ENCODE measurements around the gene ARL3.

Gene ARL3

DNA sequence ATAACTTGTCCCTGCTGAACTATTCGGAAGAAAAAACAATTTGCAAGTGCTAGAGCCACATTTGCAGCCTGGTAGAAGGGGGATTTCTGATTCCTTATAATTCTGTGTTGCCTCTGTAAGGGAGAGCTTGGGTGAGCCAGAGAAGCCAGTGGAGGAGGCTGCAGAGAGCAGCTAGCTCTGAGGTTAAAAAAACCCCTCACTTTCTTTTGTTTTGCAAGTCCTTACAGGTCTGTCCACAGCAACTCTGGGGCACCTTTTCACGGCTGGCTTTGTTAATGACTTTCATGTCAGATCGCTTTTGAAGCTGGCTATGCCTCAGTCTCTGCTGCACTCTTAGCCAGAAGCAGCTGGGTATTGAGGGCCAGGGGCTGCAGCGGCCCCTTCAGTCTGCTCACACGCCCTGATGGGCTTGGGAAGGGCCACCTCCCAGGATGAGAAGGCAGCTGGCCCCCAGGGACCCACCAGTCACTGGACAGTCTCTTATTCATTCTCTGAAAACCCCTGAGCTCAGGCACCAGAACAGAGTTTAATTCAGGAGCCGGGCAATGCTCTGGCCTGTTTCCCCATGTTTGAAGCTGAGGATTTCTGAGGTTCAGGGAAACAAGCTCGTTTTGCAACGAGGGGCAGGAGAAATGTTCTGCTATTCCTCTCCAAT is 39.1 kb downstream of the ARL3 start:
- Mint-ChIP-seq H3K27ac (peak overlapping the region; percentile 97 to 98 (median 98)), H3K4me1 (peaks cover 86% of the 10 kb centered on the region), H3K36me3 (ENCODE audit: low read depth) (peaks cover 1% of the 10 kb centered on the region), H3K27me3 (ENCODE audit: low read depth) (no peaks in the 10 kb centered on the region), H3K4me3 (peak overlapping the region; percentile 63 to 80 (median 76)), H3K9me3 (no peaks in the 10 kb centered on the region)
- TF ChIP-seq, protein P1, sequence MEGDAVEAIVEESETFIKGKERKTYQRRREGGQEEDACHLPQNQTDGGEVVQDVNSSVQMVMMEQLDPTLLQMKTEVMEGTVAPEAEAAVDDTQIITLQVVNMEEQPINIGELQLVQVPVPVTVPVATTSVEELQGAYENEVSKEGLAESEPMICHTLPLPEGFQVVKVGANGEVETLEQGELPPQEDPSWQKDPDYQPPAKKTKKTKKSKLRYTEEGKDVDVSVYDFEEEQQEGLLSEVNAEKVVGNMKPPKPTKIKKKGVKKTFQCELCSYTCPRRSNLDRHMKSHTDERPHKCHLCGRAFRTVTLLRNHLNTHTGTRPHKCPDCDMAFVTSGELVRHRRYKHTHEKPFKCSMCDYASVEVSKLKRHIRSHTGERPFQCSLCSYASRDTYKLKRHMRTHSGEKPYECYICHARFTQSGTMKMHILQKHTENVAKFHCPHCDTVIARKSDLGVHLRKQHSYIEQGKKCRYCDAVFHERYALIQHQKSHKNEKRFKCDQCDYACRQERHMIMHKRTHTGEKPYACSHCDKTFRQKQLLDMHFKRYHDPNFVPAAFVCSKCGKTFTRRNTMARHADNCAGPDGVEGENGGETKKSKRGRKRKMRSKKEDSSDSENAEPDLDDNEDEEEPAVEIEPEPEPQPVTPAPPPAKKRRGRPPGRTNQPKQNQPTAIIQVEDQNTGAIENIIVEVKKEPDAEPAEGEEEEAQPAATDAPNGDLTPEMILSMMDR (IDR thresholded peaks at IDR 0.05; ENCODE audit: unreplicated experiment in 3 of 3), result no peak

DNA sequence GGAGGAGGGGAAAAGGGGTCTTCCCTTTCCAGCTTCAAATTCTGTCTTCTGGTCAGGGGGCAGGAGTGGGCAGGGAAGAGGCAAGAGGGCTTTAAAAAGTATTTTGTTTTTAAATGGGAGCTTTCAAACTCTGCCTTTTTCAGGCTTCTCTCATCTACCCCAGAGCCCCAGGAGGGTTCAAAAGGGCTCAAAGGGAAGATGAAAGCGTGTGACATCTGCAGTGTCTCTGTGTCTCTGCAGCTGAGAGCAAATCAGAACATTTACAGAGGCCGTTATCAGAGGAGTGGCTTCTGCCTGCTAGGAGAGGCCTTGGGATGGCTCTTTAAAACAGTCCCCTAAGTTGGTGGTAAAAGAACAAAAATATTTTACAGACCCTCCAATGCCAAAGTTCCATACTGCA is 39.6 kb downstream of the ARL3 start:
- Mint-ChIP-seq H3K27ac (peak overlapping the region; percentile 97 to 98 (median 98)), H3K27me3 (ENCODE audit: low read depth) (no peaks in the 10 kb centered on the region), H3K36me3 (ENCODE audit: low read depth) (no peaks in the 10 kb centered on the region), H3K4me3 (peak overlapping the region; percentile 63 to 80 (median 76)), H3K9me3 (no peaks in the 10 kb centered on the region), H3K4me1 (peaks cover 88% of the 10 kb centered on the region)
- TF ChIP-seq, protein P1 (IDR thresholded peaks at IDR 0.05; ENCODE audit: unreplicated experiment in 3 of 3), result no peak

DNA sequence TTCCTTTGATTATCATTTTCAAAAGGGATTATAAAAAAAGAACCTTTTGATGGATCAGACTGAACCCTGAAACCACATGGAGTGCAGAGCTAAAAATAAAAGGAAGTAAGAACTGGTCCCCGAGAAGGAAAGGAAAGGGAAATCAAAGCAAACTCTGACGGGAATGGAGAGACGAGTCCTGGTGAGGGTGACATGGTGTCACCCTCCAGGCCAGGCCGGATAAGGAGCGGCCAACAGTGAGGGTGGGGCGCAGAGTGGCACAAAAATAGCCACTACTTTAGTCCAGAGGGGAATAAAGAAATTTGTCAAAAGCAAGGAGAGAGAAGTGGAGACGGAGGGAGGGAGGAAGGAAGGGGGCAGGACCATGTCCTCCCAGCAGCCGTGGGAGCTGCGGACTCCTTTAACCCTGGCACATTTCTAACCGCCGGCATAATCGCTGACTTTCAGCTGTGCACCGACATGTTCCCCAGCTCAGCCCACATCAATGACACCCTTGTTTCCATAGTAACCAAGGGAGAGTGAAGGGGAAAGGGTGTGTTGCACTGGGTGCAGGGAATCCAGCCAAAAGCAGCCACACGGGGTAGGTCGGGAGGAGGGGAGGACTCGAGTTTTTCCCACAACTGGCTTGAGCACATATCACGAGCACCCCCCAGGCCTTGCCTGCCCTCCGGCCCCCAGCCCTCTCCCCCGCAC is 40.2 kb downstream of the ARL3 start:
- Mint-ChIP-seq H3K27me3 (ENCODE audit: low read depth) (no peaks in the 10 kb centered on the region), H3K27ac (peak overlapping the region; percentile 97 to 98 (median 98)), H3K9me3 (no peaks in the 10 kb centered on the region), H3K36me3 (ENCODE audit: low read depth) (no peaks in the 10 kb centered on the region), H3K4me1 (peaks cover 83% of the 10 kb centered on the region), H3K4me3 (peak overlapping the region; percentile 76 to 84 (median 82))
- TF ChIP-seq, protein P1 (IDR thresholded peaks at IDR 0.05; ENCODE audit: unreplicated experiment in 3 of 3), result no peak

DNA sequence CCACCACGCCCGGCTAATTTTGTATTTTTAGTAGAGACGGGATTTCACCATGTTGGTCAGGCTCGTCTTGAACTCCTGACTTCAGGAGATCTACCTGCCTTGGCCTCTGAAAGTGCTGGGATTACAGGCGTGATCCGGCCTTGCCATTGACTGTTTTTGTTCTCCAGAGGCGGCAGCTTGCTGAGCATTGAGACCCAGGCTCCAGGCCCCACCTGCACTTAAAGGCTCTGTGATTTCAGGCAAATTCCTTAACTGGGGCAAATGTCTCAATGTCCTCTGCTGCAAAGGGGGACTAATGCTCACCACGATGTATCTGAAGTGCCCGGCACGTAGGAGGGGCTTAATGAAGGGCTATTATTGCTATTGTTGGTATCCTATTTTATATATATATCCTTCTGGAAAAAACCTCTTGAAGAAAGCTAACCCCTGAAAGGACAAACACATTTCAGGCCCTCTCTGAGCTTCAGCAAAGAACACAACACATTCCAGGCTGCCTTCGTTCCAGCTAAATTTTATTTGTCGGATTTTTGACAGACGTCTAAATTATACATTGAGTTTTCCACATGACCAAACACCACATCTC is 40.9 kb downstream of the ARL3 start:
- H3K27ac Mint-ChIP-seq, result peak overlapping the region; percentile 97 to 98 (median 98)
- no peaks in the 10 kb centered on the region for H3K9me3 Mint-ChIP-seq
- H3K4me1 Mint-ChIP-seq, result peaks cover 79% of the 10 kb centered on the region
- H3K4me3 Mint-ChIP-seq, result peak overlapping the region; percentile 76 to 84 (median 82)
- H3K36me3 Mint-ChIP-seq (ENCODE audit: low read depth), result no peaks in the 10 kb centered on the region
- H3K27me3 Mint-ChIP-seq (ENCODE audit: low read depth), result no peaks in the 10 kb centered on the region
- TF ChIP-seq, protein P1 (IDR thresholded peaks at IDR 0.05; ENCODE audit: unreplicated experiment in 3 of 3), result no peak

DNA sequence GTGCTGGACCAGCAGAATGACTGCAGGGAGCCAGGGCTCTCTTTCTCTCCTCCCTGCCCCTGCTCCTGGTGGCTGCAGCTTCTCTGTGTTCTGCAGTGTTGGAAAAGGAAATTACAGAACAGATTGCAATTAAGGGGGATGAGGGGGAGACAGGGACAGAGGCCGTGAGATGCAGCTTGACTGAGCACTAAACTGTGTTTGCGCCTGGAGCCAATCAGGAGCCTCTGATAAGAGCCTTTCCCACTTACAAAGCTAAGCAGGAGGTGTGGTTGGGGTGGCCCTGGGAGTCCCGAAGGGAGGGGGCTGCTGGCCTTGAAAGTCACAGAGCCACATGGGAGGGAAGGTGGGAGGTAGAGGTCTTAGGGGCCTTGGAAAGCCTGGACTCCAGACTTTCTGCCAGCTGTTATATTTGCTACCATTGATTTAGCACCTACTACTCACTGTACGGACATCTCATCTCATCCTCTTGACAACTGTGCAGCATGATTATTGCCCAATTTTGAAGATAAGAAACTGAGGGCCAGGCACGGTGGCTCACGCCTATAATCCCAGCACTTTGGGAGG is 43.2 kb downstream of the ARL3 start:
- Mint-ChIP-seq H3K9me3 (no peaks in the 10 kb centered on the region), H3K4me3 (peak overlapping the region; percentile 0 to 45 (median 25)), H3K27ac (peak overlapping the region; percentile 84 to 95 (median 92))

More for the DNA sequence above, 43.2 kb downstream of the ARL3 start:
- Mint-ChIP-seq H3K36me3 (ENCODE audit: low read depth) (no peaks in the 10 kb centered on the region), H3K4me1 (peaks cover 71% of the 10 kb centered on the region), H3K27me3 (ENCODE audit: low read depth) (no peaks in the 10 kb centered on the region)
- TF ChIP-seq, protein P1 (IDR thresholded peaks at IDR 0.05; ENCODE audit: unreplicated experiment in 3 of 3), result no peak
